Measurements from ENCODE around the gene PCSK4. TPM values are rescaled to one million over a fixed set of nuclear protein-coding genes. Genes with fewer than 3 reads are reported as not detected.

The PCSK4 gene
- total RNA-seq, 1 experiment from 2014 or later = 3.4 TPM

- Mint-ChIP-seq H3K9me3 (ENCODE audit: unreplicated experiment) (no peaks in the 10 kb centered on the region), H3K4me3 (ENCODE audit: unreplicated experiment) (no peak overlapping the region)
Measured at GRCh38 chr19:1495051-1495798, 5.1 kb upstream of the PCSK4 start.

GRCh38 chr19:1494115-1494815, 4.1 kb upstream of the PCSK4 start:
- no peak for DNase-seq (ENCODE audit: unreplicated experiment)
- Mint-ChIP-seq H3K4me1 (ENCODE audit: insufficient read depth, unreplicated experiment) (peaks cover 7% of the 10 kb centered on the region), H3K27ac (ENCODE audit: low read depth, unreplicated experiment) (no peak overlapping the region), H3K27me3 (ENCODE audit: insufficient read depth, unreplicated experiment) (no peaks in the 10 kb centered on the region), H3K4me3 (ENCODE audit: unreplicated experiment) (no peak overlapping the region), H3K36me3 (ENCODE audit: insufficient read depth, unreplicated experiment) (no peaks in the 10 kb centered on the region), H3K9me3 (ENCODE audit: unreplicated experiment) (no peaks in the 10 kb centered on the region)
- intact Hi-C loops (cut with micrococcal nuclease) = no loop called here
- no TSS peak for BruUV-seq (replicated peaks)
- ChIA-PET CTCF (no interaction called here), POLR2A (no interaction called here)
- TF ChIP-seq, protein P1, sequence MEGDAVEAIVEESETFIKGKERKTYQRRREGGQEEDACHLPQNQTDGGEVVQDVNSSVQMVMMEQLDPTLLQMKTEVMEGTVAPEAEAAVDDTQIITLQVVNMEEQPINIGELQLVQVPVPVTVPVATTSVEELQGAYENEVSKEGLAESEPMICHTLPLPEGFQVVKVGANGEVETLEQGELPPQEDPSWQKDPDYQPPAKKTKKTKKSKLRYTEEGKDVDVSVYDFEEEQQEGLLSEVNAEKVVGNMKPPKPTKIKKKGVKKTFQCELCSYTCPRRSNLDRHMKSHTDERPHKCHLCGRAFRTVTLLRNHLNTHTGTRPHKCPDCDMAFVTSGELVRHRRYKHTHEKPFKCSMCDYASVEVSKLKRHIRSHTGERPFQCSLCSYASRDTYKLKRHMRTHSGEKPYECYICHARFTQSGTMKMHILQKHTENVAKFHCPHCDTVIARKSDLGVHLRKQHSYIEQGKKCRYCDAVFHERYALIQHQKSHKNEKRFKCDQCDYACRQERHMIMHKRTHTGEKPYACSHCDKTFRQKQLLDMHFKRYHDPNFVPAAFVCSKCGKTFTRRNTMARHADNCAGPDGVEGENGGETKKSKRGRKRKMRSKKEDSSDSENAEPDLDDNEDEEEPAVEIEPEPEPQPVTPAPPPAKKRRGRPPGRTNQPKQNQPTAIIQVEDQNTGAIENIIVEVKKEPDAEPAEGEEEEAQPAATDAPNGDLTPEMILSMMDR (IDR thresholded peaks at IDR 0.05; ENCODE audit: unreplicated experiment) = no peak

More at GRCh38 chr19:1495051-1495798, 5.1 kb upstream of the PCSK4 start:
- intact Hi-C loops (cut with micrococcal nuclease) = no loop called here
- Mint-ChIP-seq H3K27ac (ENCODE audit: low read depth, unreplicated experiment) (no peak overlapping the region), H3K27me3 (ENCODE audit: insufficient read depth, unreplicated experiment) (no peaks in the 10 kb centered on the region), H3K36me3 (ENCODE audit: insufficient read depth, unreplicated experiment) (no peaks in the 10 kb centered on the region), H3K4me1 (ENCODE audit: insufficient read depth, unreplicated experiment) (peaks cover 7% of the 10 kb centered on the region)
- no TSS peak for BruUV-seq (replicated peaks)
- POLR2A ChIA-PET = no interaction called here
- DNase-seq (ENCODE audit: unreplicated experiment) = no peak
- CTCF ChIA-PET = no interaction called here
- TF ChIP-seq, protein P1 (IDR thresholded peaks at IDR 0.05; ENCODE audit: unreplicated experiment) = no peak

GRCh38 chr19:1492474-1493006, 2.4 kb upstream of the PCSK4 start:
- TF ChIP-seq, protein P1 (IDR thresholded peaks at IDR 0.05; ENCODE audit: unreplicated experiment) = no peak
- CTCF ChIA-PET = interaction anchor here (0.7 kb wide), 1 partner anchor 75 kb away, joined by 3 read pairs; no protein-coding TSS in a partner anchor
- Mint-ChIP-seq H3K4me3 (ENCODE audit: unreplicated experiment) (peak overlapping the region; percentile 79), H3K27ac (ENCODE audit: low read depth, unreplicated experiment) (no peak overlapping the region), H3K9me3 (ENCODE audit: unreplicated experiment) (no peaks in the 10 kb centered on the region), H3K4me1 (ENCODE audit: insufficient read depth, unreplicated experiment) (peaks cover 7% of the 10 kb centered on the region), H3K27me3 (ENCODE audit: insufficient read depth, unreplicated experiment) (no peaks in the 10 kb centered on the region), H3K36me3 (ENCODE audit: insufficient read depth, unreplicated experiment) (no peaks in the 10 kb centered on the region)
- intact Hi-C loops (cut with micrococcal nuclease) = no loop called here
- DNase-seq (ENCODE audit: unreplicated experiment) = peak; percentile 58
- POLR2A ChIA-PET = interaction anchor here (2.2 kb wide), 1 partner anchor 101 kb away, joined by 6 read pairs; no protein-coding TSS in a partner anchor
- no TSS peak for BruUV-seq (replicated peaks)

DNA sequence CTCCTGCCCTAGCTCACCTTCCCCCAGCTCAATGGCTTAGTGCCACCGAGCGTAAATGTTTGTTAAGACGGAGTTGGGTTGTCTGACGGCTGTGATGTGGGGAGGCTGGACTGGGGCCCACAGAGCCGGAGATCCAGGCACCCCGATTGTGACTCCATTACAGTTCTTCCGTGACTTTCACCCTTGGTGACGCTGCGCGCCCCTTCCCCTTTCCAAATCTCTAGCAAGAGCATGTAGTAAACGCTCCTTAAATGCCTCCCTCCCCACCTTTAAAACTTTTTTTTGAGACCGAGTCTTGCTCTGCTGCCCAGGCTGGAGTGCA, 1.7 kb upstream of the PCSK4 start:
- intact Hi-C loops (cut with micrococcal nuclease) = no loop called here
- H3K4me3 Mint-ChIP-seq (ENCODE audit: unreplicated experiment) = peak overlapping the region; percentile 79
- BruUV-seq (replicated peaks) = no TSS peak
- H3K36me3 Mint-ChIP-seq (ENCODE audit: insufficient read depth, unreplicated experiment) = no peaks in the 10 kb centered on the region
- TF ChIP-seq, protein P1 (IDR thresholded peaks at IDR 0.05; ENCODE audit: unreplicated experiment) = no peak
- ChIA-PET CTCF (interaction anchor here (0.7 kb wide), 1 partner anchor 74 kb away, joined by 3 read pairs; no protein-coding TSS in a partner anchor), POLR2A (interaction anchor here (2.2 kb wide), 1 partner anchor 102 kb away, joined by 6 read pairs; no protein-coding TSS in a partner anchor)
- no peaks in the 10 kb centered on the region for H3K9me3 Mint-ChIP-seq (ENCODE audit: unreplicated experiment)
- H3K27me3 Mint-ChIP-seq (ENCODE audit: insufficient read depth, unreplicated experiment) = no peaks in the 10 kb centered on the region
- no peak overlapping the region for H3K27ac Mint-ChIP-seq (ENCODE audit: low read depth, unreplicated experiment)
- no peak for DNase-seq (ENCODE audit: unreplicated experiment)
- H3K4me1 Mint-ChIP-seq (ENCODE audit: insufficient read depth, unreplicated experiment) = peaks cover 7% of the 10 kb centered on the region

Measured in MCF 10A (cell line).